HEK293 (cell line): ENCODE results near the gene TBC1D3K.
"Not testable (repeated sequence)": the region's sequence is repeated elsewhere in the genome, so short reads cannot be mapped to it uniquely, and the experiment has no call there.

Source experiments
- CTCF ChIA-PET: fragments of 350-600 bp; formaldehyde crosslinking; extraction: SDS; loops from one replicate; lab custom pipeline; 2021; ENCODE audit warnings: antibody characterized with exemption; lab: Yijun Ruan, JAX
- POLR2A ChIA-PET: fragments of 300-600 bp; formaldehyde crosslinking; extraction: SDS; loops from one replicate; lab custom pipeline; 2020; ENCODE audit warnings: antibody characterized with exemption, inconsistent platforms; lab: Yijun Ruan, JAX
- H3K27ac ChIP-seq: fragments of 200-500 bp; sonication (Bioruptor generic); 2 replicates; pipeline ENCODE4 v1.5.1; 2014; ENCODE audit warnings: low read depth, low read length, control low read depth, inconsistent platforms; ENCODE audit errors: extremely low read depth
- H3K36me3 ChIP-seq, 2 experiments: fragments of 200-500 bp in 1 of 2; sonication (Bioruptor generic) in 1 of 2; 1 replicate in 1 of 2; 2 replicates in 1 of 2; pipeline ENCODE4 v1.5.1; 2014 to 2017; ENCODE audit warnings: inconsistent platforms in 2 of 2, low read length in 2 of 2; ENCODE audit not compliant: control insufficient read depth in 2 of 2, insufficient read depth in 1 of 2
- H3K4me1 ChIP-seq: fragments of 200-500 bp; sonication (Bioruptor generic); 2 replicates; pipeline ENCODE4 v1.5.1; 2014; ENCODE audit warnings: mild to moderate bottlenecking, low read length, inconsistent platforms; ENCODE audit not compliant: control insufficient read depth, insufficient read depth
- H3K4me3 ChIP-seq: 2 replicates; pipeline ENCODE4 v1.5.1; 2011; ENCODE audit warnings: low read depth, mild to moderate bottlenecking, control low read depth, low read length, moderate library complexity
- H3K9me3 ChIP-seq: fragments of 200-500 bp; sonication (Bioruptor generic); 2 replicates; pipeline ENCODE4 v1.5.1; 2014; ENCODE audit warnings: low read depth, low read length, inconsistent platforms; ENCODE audit not compliant: control insufficient read depth, insufficient read depth
- ZNF561 ChIP-seq: fragments of 450-650 bp; IDR thresholded peaks from 2 replicates; pipeline ENCODE4 v1.5.1; 2018; ENCODE audit warnings: missing biosample characterization, missing genetic modification characterization, borderline replicate concordance

Gene TBC1D3K

DNA sequence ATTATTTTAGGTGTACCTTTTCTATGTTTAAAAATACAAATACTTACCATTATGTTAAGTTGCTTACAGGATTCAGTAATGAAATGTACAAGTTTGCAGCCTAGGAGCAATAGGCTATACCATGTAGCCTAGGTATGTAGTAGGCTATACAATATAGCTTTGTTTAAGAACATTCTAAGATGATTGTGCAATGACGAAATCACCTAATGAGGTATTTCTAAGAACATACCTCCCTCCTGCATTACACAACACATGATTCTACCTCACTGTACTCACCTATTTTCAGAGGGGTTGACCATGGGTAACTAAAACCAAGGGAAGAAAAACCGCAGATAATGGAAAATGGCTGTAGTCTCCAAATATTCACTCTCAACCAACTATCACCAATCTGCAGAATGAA is 35.3 kb upstream of the TBC1D3K start (continued):
- TF ChIP-seq ZNF561: no peak
- TF ChIP-seq, all 188 proteins: peak for 1

DNA sequence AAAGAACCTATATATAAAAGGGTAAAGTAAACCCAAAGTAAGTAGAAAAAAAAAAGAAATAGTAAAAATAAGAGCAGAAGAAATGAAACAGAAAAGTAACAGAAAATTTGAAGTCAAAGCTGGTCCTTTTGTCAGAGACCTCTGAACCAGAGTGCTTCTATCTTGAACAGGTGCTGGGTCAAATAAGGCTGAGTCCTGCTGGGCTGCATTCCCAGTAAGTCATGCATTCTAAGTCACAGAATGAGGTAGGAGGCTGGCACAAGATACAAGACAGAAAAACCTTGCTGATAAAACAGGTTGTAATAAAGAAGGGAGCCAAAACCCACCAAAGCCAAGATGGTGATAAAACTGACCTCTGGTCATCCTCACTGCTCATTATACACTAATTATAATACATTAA is 27.3 kb upstream of the TBC1D3K start:
- POLR2A ChIA-PET: not testable (repeated sequence)

More for the DNA sequence above, 27.3 kb upstream of the TBC1D3K start:
- H3K36me3 ChIP-seq, H3K9me3 ChIP-seq, H3K4me3 ChIP-seq, H3K4me1 ChIP-seq, H3K27ac ChIP-seq, CTCF ChIA-PET: not testable (repeated sequence)
